ENCODE measurements around the gene ZNF362. TPM values are rescaled to one million over a fixed set of nuclear protein-coding genes. Genes with fewer than 3 reads are reported as not detected.

ZNF362 gene
- total RNA-seq, 1 donor from 2014 or later: 110 TPM

DNA sequence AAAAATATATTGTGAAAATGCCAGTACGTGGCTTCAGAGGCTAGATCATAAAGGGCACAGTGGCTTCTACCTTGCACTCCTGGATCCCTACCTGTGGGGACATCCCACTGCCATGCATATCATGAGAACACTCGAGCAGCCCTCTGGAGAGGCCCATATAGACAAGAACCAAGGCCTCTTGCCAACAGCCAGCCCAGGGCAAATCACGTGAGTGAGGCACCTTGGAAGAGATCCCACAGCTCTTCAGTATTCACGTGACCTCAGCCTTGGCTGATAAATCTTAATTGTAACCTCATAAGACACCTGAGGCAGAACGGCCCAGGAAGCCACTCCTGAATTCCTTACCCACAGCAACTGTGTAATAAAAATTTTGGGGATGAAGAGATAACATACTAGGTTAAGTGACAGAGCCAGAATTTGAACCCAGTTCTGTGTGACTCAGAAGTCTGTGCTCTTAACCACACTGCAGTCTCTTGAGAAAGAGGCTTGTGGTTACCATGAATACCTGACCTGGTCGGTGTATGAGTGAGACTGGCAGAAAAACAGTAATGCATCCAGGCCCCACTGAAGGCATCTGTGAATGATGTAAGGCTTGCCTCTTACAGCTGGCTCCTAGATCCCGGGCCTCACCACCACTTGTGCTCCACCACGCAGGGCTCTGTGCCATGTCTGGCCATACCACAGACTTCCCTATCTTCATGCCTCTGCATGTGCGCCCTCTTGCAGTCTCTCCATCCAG, 71.5 kb downstream of the ZNF362 start:
- TF ChIP-seq, protein P1, sequence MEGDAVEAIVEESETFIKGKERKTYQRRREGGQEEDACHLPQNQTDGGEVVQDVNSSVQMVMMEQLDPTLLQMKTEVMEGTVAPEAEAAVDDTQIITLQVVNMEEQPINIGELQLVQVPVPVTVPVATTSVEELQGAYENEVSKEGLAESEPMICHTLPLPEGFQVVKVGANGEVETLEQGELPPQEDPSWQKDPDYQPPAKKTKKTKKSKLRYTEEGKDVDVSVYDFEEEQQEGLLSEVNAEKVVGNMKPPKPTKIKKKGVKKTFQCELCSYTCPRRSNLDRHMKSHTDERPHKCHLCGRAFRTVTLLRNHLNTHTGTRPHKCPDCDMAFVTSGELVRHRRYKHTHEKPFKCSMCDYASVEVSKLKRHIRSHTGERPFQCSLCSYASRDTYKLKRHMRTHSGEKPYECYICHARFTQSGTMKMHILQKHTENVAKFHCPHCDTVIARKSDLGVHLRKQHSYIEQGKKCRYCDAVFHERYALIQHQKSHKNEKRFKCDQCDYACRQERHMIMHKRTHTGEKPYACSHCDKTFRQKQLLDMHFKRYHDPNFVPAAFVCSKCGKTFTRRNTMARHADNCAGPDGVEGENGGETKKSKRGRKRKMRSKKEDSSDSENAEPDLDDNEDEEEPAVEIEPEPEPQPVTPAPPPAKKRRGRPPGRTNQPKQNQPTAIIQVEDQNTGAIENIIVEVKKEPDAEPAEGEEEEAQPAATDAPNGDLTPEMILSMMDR (IDR thresholded peaks at IDR 0.05): no peak
- Mint-ChIP-seq H3K4me3 (ENCODE audit: unreplicated experiment) (no peak overlapping the region), H3K4me1 (ENCODE audit: unreplicated experiment) (peaks cover 19% of the 10 kb centered on the region), H3K27ac (ENCODE audit: unreplicated experiment) (no peak overlapping the region), H3K27me3 (ENCODE audit: unreplicated experiment) (no peaks in the 10 kb centered on the region), H3K9me3 (ENCODE audit: unreplicated experiment) (no peaks in the 10 kb centered on the region), H3K36me3 (ENCODE audit: unreplicated experiment) (peaks cover 69% of the 10 kb centered on the region)
- DNase-seq (ENCODE audit: extremely low spot score, unreplicated experiment): no peak

DNA sequence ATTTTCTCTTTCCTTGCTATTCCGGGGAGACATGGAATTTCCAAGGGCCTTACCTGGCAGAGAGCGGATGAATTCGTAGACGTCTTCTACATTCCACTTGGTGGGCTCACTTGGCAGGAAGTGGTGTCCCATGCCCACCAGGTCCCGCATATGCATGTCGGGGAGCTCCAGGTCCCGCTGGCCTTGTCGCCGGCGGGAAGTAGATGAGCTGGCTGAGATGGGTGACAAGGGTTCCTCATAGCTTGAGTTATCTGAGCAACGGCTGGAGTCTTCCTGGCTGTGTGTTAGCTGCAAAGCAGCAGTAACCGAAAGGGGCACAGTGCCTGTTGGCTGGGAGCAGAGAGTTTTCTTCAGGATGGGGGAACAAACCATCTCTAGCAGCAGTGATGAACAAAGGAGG, 72.5 kb downstream of the ZNF362 start:
- TF ChIP-seq, protein P1 (IDR thresholded peaks at IDR 0.05): no peak
- no peaks in the 10 kb centered on the region for H3K27me3 Mint-ChIP-seq (ENCODE audit: unreplicated experiment)
- H3K27ac Mint-ChIP-seq (ENCODE audit: unreplicated experiment): no peak overlapping the region
- H3K36me3 Mint-ChIP-seq (ENCODE audit: unreplicated experiment): peaks cover 66% of the 10 kb centered on the region
- no peaks in the 10 kb centered on the region for H3K9me3 Mint-ChIP-seq (ENCODE audit: unreplicated experiment)
- no peak for DNase-seq (ENCODE audit: extremely low spot score, unreplicated experiment)
- no peak overlapping the region for H3K4me3 Mint-ChIP-seq (ENCODE audit: unreplicated experiment)
- peaks cover 30% of the 10 kb centered on the region for H3K4me1 Mint-ChIP-seq (ENCODE audit: unreplicated experiment)

DNA sequence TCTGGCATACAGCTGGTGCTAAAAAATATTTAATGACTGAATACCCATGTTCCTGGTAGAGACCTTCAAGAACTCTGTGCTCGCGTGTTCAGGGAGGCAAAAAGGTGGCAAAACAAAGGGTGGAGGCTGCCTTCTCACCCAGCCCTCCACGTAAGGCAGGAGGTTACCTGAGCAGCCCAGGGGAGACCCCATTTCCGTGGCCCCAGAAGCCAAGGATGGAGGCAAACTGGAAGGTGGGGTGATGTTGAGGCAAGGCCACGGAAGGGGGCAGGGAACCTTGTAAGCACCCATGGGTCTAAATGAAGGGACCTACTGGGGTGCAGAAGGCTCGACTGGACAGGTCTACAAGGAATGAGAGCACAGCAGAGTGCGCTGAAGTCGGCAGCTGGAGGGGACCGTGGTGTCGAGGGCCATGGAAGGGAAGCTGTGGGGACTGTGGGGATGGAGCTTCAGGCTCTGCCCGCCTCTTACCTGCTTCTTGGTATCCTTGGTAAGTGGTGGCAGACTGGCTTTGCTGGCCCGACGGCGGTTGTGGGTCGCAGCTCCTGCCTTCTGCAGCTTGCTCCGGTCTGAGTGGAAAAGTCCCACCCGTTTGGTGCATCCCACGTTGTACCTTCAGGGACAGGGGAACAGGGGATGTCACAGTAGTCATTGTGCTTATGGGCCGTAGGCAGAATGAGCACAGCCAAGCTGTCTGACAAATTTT, 73.5 kb downstream of the ZNF362 start:
- no peak for DNase-seq (ENCODE audit: extremely low spot score, unreplicated experiment)
- H3K27ac Mint-ChIP-seq (ENCODE audit: unreplicated experiment): no peak overlapping the region
- H3K9me3 Mint-ChIP-seq (ENCODE audit: unreplicated experiment): no peaks in the 10 kb centered on the region
- TF ChIP-seq, protein P1 (IDR thresholded peaks at IDR 0.05): no peak
- no peaks in the 10 kb centered on the region for H3K27me3 Mint-ChIP-seq (ENCODE audit: unreplicated experiment)
- H3K4me3 Mint-ChIP-seq (ENCODE audit: unreplicated experiment): no peak overlapping the region
- H3K36me3 Mint-ChIP-seq (ENCODE audit: unreplicated experiment): peaks cover 65% of the 10 kb centered on the region
- H3K4me1 Mint-ChIP-seq (ENCODE audit: unreplicated experiment): peaks cover 37% of the 10 kb centered on the region

DNA sequence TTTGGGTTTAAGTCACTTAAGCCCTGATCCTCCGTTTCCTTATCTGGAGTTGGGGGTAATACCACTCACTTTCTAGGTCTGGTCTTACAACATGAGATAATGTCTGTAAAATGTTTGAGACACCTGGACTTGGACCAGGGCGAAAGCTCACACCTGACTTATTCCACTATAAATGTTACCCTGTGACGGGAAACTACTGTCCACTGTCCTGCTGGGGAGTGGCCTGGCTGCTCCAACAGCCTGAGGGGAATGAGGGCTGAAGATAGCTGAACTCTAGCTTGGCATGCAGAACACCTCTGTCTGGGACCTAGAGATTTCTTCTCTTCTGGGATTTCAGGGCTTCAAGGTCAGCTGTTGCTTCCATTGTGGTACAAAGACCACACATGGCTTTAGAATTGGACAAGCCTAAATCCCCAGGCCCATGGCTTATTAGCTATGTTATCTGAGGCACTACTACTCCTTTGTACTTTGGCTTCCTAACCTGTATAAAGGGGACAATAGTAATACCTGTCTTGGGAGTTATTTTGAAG, 74.1 kb downstream of the ZNF362 start:
- DNase-seq (ENCODE audit: extremely low spot score, unreplicated experiment): no peak
- TF ChIP-seq, protein P1 (IDR thresholded peaks at IDR 0.05): no peak
- Mint-ChIP-seq H3K27ac (ENCODE audit: unreplicated experiment) (no peak overlapping the region), H3K27me3 (ENCODE audit: unreplicated experiment) (no peaks in the 10 kb centered on the region), H3K4me1 (ENCODE audit: unreplicated experiment) (peaks cover 43% of the 10 kb centered on the region), H3K4me3 (ENCODE audit: unreplicated experiment) (no peak overlapping the region), H3K9me3 (ENCODE audit: unreplicated experiment) (no peaks in the 10 kb centered on the region), H3K36me3 (ENCODE audit: unreplicated experiment) (peaks cover 64% of the 10 kb centered on the region)

DNA sequence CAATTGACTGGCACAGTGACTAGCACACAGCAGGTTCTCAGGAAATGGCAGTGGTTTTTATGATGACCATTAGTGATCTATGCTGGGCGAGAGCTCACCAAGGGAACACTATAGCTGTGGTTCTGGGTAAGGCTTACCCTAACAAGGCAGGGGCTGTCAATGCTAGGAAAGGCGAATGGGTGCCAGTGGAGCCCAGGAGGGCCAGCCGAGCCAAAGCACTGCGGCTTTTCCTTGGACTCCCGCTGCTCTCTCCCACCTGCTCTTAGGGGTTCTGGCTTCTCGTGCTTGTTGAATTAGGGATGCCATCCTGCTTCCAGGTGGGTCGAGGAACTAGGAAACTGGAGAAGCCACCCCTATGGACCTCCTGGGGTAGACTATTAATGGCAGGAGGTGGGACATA, 74.6 kb downstream of the ZNF362 start:
- Mint-ChIP-seq H3K9me3 (ENCODE audit: unreplicated experiment) (no peaks in the 10 kb centered on the region), H3K4me3 (ENCODE audit: unreplicated experiment) (no peak overlapping the region), H3K4me1 (ENCODE audit: unreplicated experiment) (peaks cover 45% of the 10 kb centered on the region), H3K27ac (ENCODE audit: unreplicated experiment) (no peak overlapping the region), H3K36me3 (ENCODE audit: unreplicated experiment) (peaks cover 59% of the 10 kb centered on the region), H3K27me3 (ENCODE audit: unreplicated experiment) (no peaks in the 10 kb centered on the region)
- TF ChIP-seq, protein P1 (IDR thresholded peaks at IDR 0.05): no peak
- no peak for DNase-seq (ENCODE audit: extremely low spot score, unreplicated experiment)
